Uterus (tissue), 4 donors: ENCODE measurements around the gene TAC3. TPM values are rescaled to one million over a fixed set of nuclear protein-coding genes. Genes with fewer than 3 reads are reported as not detected.
"Not testable (repeated sequence)": the region's sequence is repeated elsewhere in the genome, so short reads cannot be mapped to it uniquely, and the experiment has no call there.

Experiments used
- DNase-seq, 2 donors: peaks; one replicate each; pipeline ENCODE4 v3.0.0-alpha.2; 2019 to 2020
- H3K27ac ChIP-seq, 2 donors: fragments of 200-600 bp; sonication (generic); 1 replicate in 1 of 2; 2 replicates in 1 of 2; pipeline ENCODE4 v1.5.1; 2016 to 2018
- H3K27me3 ChIP-seq, 2 donors: fragments of 200-600 bp; sonication (generic); one replicate each; pipeline ENCODE4 v1.5.1; 2018 to 2019; ENCODE audit warnings: control low read depth in 1 of 2
- H3K36me3 ChIP-seq, 2 donors: fragments of 200-600 bp; sonication (generic); one replicate each; pipeline ENCODE4 v1.5.1; 2019; ENCODE audit warnings: control low read depth in 1 of 2
- H3K4me1 ChIP-seq, 2 donors: fragments of 200-600 bp; sonication (generic); one replicate each; pipeline ENCODE4 v1.5.1; 2018 to 2019; ENCODE audit warnings: control low read depth in 1 of 2
- H3K4me3 ChIP-seq, 2 donors: fragments of 200-600 bp; sonication (generic); 1 replicate in 1 of 2; 2 replicates in 1 of 2; pipeline ENCODE4 v1.5.1; 2018 to 2019; ENCODE audit warnings: mild to moderate bottlenecking in 1 of 2
- H3K9me3 ChIP-seq, 2 donors: fragments of 200-600 bp; sonication (generic); one replicate each; pipeline ENCODE4 v1.5.1; 2019; ENCODE audit warnings: control low read depth in 1 of 2
- CTCF ChIP-seq, 4 experiments: fragments of 200-600 bp in 2 of 4; fragments of 450-650 bp in 2 of 4; sonication (generic) in 2 of 4; IDR thresholded peaks; one replicate each; pipeline ENCODE4 v1.5.1; 2016 to 2019; ENCODE audit warnings: antibody characterized with exemption in 4 of 4, mild to moderate bottlenecking in 2 of 4, moderate library complexity in 1 of 4
- POLR2A ChIP-seq, 2 donors: fragments of 450-650 bp; IDR thresholded peaks; one replicate each; pipeline ENCODE4 v1.6.1; 2016; ENCODE audit warnings: antibody characterized with exemption in 2 of 2, mild to moderate bottlenecking in 1 of 2, moderate library complexity in 1 of 2
- intact Hi-C: fragments of 100-400 bp; cut with DNase I; formaldehyde crosslinking; loops from one replicate; pipeline ENCODE4 v1.15.1; 2023; ENCODE audit warnings: low total_unique reads
- total RNA-seq, 4 donors: library from RNA; depleted of rRNA in 3 of 4; stranded (reverse); fragments of >200 nt in 3 of 4; gene quantifications; one replicate each; pipeline versions ENCODE4 v1.1.0 to v1.2.4, GENCODE V29; 2014 to 2023
- donor health status: DM: yes; HTN: yes; CAD: no.

The TAC3 gene
- not detected for total RNA-seq

GRCh38 chr12:57016348-57016747, at the start of gene TAC3:
Gene TAC3, minus strand, starts transcription at chr12:57016529. Its CDS starts 732 bp downstream, at chr12:57015797.
- H3K27ac ChIP-seq: no peak within 1 kb of the TSS
- H3K27me3 ChIP-seq: no peaks in the 10 kb centered on the region
- TF ChIP-seq CTCF (IDR thresholded peaks at IDR 0.05) (no peak), POLR2A (IDR thresholded peaks at IDR 0.05) (no peak)
- no peak for DNase-seq
- no peaks in the 10 kb centered on the region for H3K9me3 ChIP-seq
- intact Hi-C loops: no loop called here
- no peaks in the 10 kb centered on the region for H3K4me1 ChIP-seq
- H3K36me3 ChIP-seq: no peaks in the 10 kb centered on the region
- no peak within 1 kb of the TSS for H3K4me3 ChIP-seq

- no peak for DNase-seq
- H3K4me3 ChIP-seq: no peak overlapping the region
- peak overlapping the region; percentile 19 to 29 for H3K27ac ChIP-seq
- TF ChIP-seq CTCF (IDR thresholded peaks at IDR 0.05) (no peak), POLR2A (IDR thresholded peaks at IDR 0.05) (no peak)
- H3K36me3 ChIP-seq: no peaks in the 10 kb centered on the region
- no peaks in the 10 kb centered on the region for H3K27me3 ChIP-seq
- no peaks in the 10 kb centered on the region for H3K9me3 ChIP-seq
- no peaks in the 10 kb centered on the region for H3K4me1 ChIP-seq
- intact Hi-C loops: no loop called here
These were observed 47.8 kb upstream of the TAC3 start for GRCh38 chr12:57063991-57064685.

- H3K36me3 ChIP-seq: no peaks in the 10 kb centered on the region
- H3K4me3 ChIP-seq: no peak overlapping the region
- no peak overlapping the region for H3K27ac ChIP-seq
- no peak for DNase-seq
- intact Hi-C loops: no loop called here
- H3K4me1 ChIP-seq: no peaks in the 10 kb centered on the region
- TF ChIP-seq POLR2A (IDR thresholded peaks at IDR 0.05) (no peak), CTCF (IDR thresholded peaks at IDR 0.05) (no peak)
- no peaks in the 10 kb centered on the region for H3K9me3 ChIP-seq
- H3K27me3 ChIP-seq: no peaks in the 10 kb centered on the region
These were observed 42.1 kb upstream of the TAC3 start for GRCh38 chr12:57058454-57058853.

DNA sequence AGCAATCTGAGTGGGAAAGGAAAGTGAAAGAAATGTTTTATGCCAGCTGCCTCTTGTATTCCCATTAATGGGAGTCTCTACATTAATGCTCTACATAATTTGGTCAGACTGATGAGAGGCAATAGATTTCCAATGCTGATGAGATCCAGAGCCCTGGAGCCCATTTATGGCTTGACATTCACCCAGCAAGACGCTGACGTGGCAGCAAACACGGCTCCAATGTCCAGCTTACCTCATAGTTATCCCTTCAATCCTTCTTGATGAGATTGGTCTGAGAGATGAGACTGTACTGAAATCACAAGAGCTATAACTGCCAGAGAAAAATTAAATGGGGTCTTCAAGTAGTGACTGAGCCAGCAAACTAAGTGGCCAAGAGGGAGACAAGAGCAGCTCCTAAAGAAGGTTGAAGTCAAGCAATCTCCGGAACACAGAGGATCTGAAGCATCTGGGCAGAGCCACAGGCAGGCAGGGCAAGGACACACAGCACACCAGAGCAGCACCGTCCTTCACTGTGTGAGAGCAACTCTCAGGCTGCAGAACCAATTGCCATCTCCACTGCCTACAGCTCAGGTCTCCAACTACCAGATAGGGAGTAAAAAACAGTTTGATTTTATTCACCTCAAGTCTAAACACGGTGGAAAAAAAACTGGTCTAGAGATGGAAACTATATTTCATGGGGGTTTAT, 40.9 kb upstream of the TAC3 start:
- Histone ChIP-seq H3K27ac (peak overlapping the region; percentile 50 to 53), H3K9me3 (no peaks in the 10 kb centered on the region), H3K27me3 (no peaks in the 10 kb centered on the region), H3K36me3 (no peaks in the 10 kb centered on the region), H3K4me1 (no peaks in the 10 kb centered on the region), H3K4me3 (no peak overlapping the region)
- no peak for DNase-seq
- TF ChIP-seq CTCF (IDR thresholded peaks at IDR 0.05) (no peak), POLR2A (IDR thresholded peaks at IDR 0.05) (no peak)
- intact Hi-C loops: no loop called here

- no peak for TF ChIP-seq CTCF (IDR thresholded peaks at IDR 0.05)
- TF ChIP-seq POLR2A (IDR thresholded peaks at IDR 0.05): no peak
- Histone ChIP-seq H3K27me3 (no peaks in the 10 kb centered on the region), H3K4me1 (no peaks in the 10 kb centered on the region), H3K4me3 (no peak overlapping the region), H3K36me3 (no peaks in the 10 kb centered on the region), H3K27ac (peak overlapping the region; percentile 50 to 53), H3K9me3 (no peaks in the 10 kb centered on the region)
- no peak for DNase-seq
- intact Hi-C loops: no loop called here
These were observed 39.5 kb upstream of the TAC3 start for GRCh38 chr12:57055824-57056223.

GRCh38 chr12:57053901-57054300, 37.6 kb upstream of the TAC3 start:
- H3K9me3 ChIP-seq, H3K4me1 ChIP-seq, DNase-seq, intact Hi-C loops, H3K27me3 ChIP-seq, H3K27ac ChIP-seq, H3K4me3 ChIP-seq, H3K36me3 ChIP-seq: not testable (repeated sequence)

DNA sequence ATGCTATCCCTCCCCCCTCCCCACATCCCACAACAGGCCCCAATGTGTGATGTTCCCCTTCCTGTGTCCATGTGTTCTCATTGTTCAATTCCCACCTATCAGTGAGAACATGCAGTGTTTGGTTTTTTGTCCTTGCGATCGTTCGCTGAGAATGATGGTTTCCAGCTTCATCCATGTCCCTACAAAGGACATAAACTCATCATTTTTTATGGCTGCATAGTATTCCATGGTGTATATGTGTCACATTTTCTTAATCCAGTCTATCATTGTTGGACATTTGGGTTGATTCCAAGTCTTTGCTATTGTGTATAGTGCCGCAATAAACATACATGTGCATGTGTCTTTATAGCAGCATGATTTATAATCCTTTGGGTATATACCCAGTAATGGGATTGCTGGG, 36.8 kb upstream of the TAC3 start:
- H3K36me3 ChIP-seq, H3K9me3 ChIP-seq, H3K4me3 ChIP-seq, intact Hi-C loops, H3K27ac ChIP-seq, DNase-seq, H3K27me3 ChIP-seq, H3K4me1 ChIP-seq: not testable (repeated sequence)
